GM12878 (cell line): ENCODE results near the gene PGC. TPM values are rescaled to one million over a fixed set of nuclear protein-coding genes. Genes with fewer than 3 reads are reported as not detected.

Experiments used
- ATF2 ChIP-seq: IDR thresholded peaks from 2 replicates; pipeline ENCODE4 v1.6.1; 2012; ENCODE audit warnings: low read length, inconsistent platforms
- BMI1 ChIP-seq: fragments of 450-650 bp; IDR thresholded peaks from 2 replicates; pipeline ENCODE4 v1.6.1; 2016; ENCODE audit warnings: mild to moderate bottlenecking, moderate library complexity, borderline replicate concordance
- CBX3 ChIP-seq: fragments of 200-600 bp; sonication (generic); IDR thresholded peaks from 2 replicates; pipeline ENCODE4 v1.6.1; 2016; ENCODE audit warnings: low read depth, borderline replicate concordance
- EGR1 ChIP-seq, 2 experiments: IDR thresholded peaks; 1 replicate in 1 of 2; 2 replicates in 1 of 2; pipeline ENCODE4 v1.6.1; 2011 to 2012; ENCODE audit warnings: low read depth in 2 of 2, low read length in 2 of 2, borderline replicate concordance in 1 of 2, mild to moderate bottlenecking in 1 of 2, moderate library complexity in 1 of 2
- GABPA ChIP-seq: IDR thresholded peaks from 2 replicates; pipeline ENCODE4 v1.6.1; 2014; ENCODE audit warnings: antibody characterized with exemption, low read depth, mild to moderate bottlenecking, inconsistent platforms
- JUND ChIP-seq: IDR thresholded peaks from 2 replicates; pipeline ENCODE4 v1.6.1; 2012; ENCODE audit warnings: low read depth, mild to moderate bottlenecking, low read length, improper control_type of control experiment, moderate library complexity
- LARP7 ChIP-seq: fragments of 450-650 bp; IDR thresholded peaks from 2 replicates; pipeline ENCODE4 v1.6.1; 2017; ENCODE audit warnings: mild to moderate bottlenecking
- MEF2B ChIP-seq: fragments of 450-650 bp; IDR thresholded peaks from 2 replicates; pipeline ENCODE4 v1.6.1; 2018; ENCODE audit warnings: mild to moderate bottlenecking, moderate library complexity; ENCODE audit not compliant: partially characterized antibody, poor library complexity, severe bottlenecking
- NBN ChIP-seq: fragments of 450-650 bp; IDR thresholded peaks from 2 replicates; pipeline ENCODE4 v1.6.1; 2016
- NFIC ChIP-seq: IDR thresholded peaks from 2 replicates; pipeline ENCODE4 v1.6.1; 2012; ENCODE audit warnings: low read depth, mild to moderate bottlenecking, inconsistent platforms, low read length, moderate library complexity
- NKRF ChIP-seq: fragments of 450-650 bp; conservative IDR thresholded peaks from 2 replicates; pipeline ENCODE4 v1.6.1; 2017; ENCODE audit warnings: mild to moderate bottlenecking, moderate library complexity
- PAX5 ChIP-seq: IDR thresholded peaks from 2 replicates; pipeline ENCODE4 v1.6.1; 2011; ENCODE audit warnings: low read depth, low read length, borderline replicate concordance
- RBBP5 ChIP-seq: fragments of 200-600 bp; sonication (generic); conservative IDR thresholded peaks from 2 replicates; pipeline ENCODE4 v1.6.1; 2016
- RUNX3 ChIP-seq: IDR thresholded peaks from 2 replicates; pipeline ENCODE4 v1.6.1; 2012; ENCODE audit warnings: low read length, inconsistent platforms
- SMARCA5 ChIP-seq: fragments of 450-650 bp; IDR thresholded peaks from 2 replicates; pipeline ENCODE4 v1.6.1; 2017; ENCODE audit warnings: mild to moderate bottlenecking
- TCF12 ChIP-seq: IDR thresholded peaks from 2 replicates; pipeline ENCODE4 v1.6.1; 2011; ENCODE audit warnings: low read depth, mild to moderate bottlenecking, low read length
- polyA plus RNA-seq, 11 experiments: library from polyadenylated mRNA; depleted of rRNA in 4 of 11; unstranded in 6 of 11; stranded (reverse) in 5 of 11; fragments of >200 nt; fragmentation: Nextera tagmentation in 4 of 11; fragmentation: Illumina TruSeq in 1 of 11; extraction: Ambion mirVana in 4 of 11; extraction: Trizol in 1 of 11; gene quantifications; 1 replicate in 1 of 11; 2 replicates in 10 of 11; pipeline versions ENCODE4 v1.2.1 to v1.2.3, GENCODE V29; 2011 to 2016; ENCODE audit warnings: inconsistent platforms in 2 of 11, missing spikeins in 2 of 11, low read depth in 1 of 11
- total RNA-seq, 4 experiments: library from RNA; depleted of rRNA in 3 of 4; stranded (reverse); fragments of >200 nt in 3 of 4; fragmentation: Illumina TruSeq in 1 of 4; extraction: Trizol in 1 of 4; gene quantifications; 2 replicates each; pipeline versions ENCODE4 v1.2.1 to v1.2.3, GENCODE V29; 2013 to 2021
- TF ChIP-seq, protein P1 (sequence below): fragments of 450-650 bp; IDR thresholded peaks from 2 replicates; pipeline ENCODE4 v1.6.1; 2018; ENCODE audit warnings: borderline replicate concordance, mild to moderate bottlenecking; ENCODE audit not compliant: partially characterized antibody
- TF ChIP-seq, protein P2 (sequence below): fragments of 450-650 bp; IDR thresholded peaks from 2 replicates; pipeline ENCODE4 v1.6.1; 2018; ENCODE audit warnings: mild to moderate bottlenecking, low read depth, moderate library complexity; ENCODE audit not compliant: partially characterized antibody
- TF ChIP-seq, protein P3 (sequence below): fragments of 450-650 bp; IDR thresholded peaks from 2 replicates; pipeline ENCODE4 v1.6.1; 2017; ENCODE audit warnings: low read depth, mild to moderate bottlenecking, moderate library complexity

Gene PGC
- total and polyA plus RNA-seq, 10 of the 15 experiments (the other 5 are each of a cell fraction or from before 2014, with no cell fraction given) = 0.26 TPM; not detected in 9

- TF ChIP-seq, protein P1, sequence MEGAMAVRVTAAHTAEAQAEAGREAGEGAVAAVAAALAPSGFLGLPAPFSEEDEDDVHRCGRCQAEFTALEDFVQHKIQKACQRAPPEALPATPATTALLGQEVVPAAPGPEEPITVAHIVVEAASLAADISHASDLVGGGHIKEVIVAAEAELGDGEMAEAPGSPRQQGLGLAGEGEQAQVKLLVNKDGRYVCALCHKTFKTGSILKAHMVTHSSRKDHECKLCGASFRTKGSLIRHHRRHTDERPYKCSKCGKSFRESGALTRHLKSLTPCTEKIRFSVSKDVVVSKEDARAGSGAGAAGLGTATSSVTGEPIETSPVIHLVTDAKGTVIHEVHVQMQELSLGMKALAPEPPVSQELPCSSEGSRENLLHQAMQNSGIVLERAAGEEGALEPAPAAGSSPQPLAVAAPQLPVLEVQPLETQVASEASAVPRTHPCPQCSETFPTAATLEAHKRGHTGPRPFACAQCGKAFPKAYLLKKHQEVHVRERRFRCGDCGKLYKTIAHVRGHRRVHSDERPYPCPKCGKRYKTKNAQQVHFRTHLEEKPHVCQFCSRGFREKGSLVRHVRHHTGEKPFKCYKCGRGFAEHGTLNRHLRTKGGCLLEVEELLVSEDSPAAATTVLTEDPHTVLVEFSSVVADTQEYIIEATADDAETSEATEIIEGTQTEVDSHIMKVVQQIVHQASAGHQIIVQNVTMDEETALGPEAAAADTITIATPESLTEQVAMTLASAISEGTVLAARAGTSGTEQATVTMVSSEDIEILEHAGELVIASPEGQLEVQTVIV = no peak
- TF ChIP-seq RUNX3 = peak; percentile 6; the same call in 1 of the 2 replicates
- TF ChIP-seq, protein P2, sequence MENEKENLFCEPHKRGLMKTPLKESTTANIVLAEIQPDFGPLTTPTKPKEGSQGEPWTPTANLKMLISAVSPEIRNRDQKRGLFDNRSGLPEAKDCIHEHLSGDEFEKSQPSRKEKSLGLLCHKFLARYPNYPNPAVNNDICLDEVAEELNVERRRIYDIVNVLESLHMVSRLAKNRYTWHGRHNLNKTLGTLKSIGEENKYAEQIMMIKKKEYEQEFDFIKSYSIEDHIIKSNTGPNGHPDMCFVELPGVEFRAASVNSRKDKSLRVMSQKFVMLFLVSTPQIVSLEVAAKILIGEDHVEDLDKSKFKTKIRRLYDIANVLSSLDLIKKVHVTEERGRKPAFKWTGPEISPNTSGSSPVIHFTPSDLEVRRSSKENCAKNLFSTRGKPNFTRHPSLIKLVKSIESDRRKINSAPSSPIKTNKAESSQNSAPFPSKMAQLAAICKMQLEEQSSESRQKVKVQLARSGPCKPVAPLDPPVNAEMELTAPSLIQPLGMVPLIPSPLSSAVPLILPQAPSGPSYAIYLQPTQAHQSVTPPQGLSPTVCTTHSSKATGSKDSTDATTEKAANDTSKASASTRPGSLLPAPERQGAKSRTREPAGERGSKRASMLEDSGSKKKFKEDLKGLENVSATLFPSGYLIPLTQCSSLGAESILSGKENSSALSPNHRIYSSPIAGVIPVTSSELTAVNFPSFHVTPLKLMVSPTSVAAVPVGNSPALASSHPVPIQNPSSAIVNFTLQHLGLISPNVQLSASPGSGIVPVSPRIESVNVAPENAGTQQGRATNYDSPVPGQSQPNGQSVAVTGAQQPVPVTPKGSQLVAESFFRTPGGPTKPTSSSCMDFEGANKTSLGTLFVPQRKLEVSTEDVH = no peak
- TF ChIP-seq CBX3 = no peak
- peak; percentile 33; the same call in 1 of the 2 replicates for TF ChIP-seq TCF12
- TF ChIP-seq GABPA = no peak
- 0 out of 2 replicates have a peak, but pooled peaks have one; percentile 47 for TF ChIP-seq NKRF
- TF ChIP-seq, protein P3, sequence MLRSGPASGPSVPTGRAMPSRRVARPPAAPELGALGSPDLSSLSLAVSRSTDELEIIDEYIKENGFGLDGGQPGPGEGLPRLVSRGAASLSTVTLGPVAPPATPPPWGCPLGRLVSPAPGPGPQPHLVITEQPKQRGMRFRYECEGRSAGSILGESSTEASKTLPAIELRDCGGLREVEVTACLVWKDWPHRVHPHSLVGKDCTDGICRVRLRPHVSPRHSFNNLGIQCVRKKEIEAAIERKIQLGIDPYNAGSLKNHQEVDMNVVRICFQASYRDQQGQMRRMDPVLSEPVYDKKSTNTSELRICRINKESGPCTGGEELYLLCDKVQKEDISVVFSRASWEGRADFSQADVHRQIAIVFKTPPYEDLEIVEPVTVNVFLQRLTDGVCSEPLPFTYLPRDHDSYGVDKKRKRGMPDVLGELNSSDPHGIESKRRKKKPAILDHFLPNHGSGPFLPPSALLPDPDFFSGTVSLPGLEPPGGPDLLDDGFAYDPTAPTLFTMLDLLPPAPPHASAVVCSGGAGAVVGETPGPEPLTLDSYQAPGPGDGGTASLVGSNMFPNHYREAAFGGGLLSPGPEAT = no peak
- no peak for TF ChIP-seq RBBP5
- TF ChIP-seq SMARCA5 = peak; percentile 96
- no peak for TF ChIP-seq BMI1
- no peak for TF ChIP-seq NBN
- peak; percentile 29; the same call in 1 of the 2 replicates for TF ChIP-seq LARP7
- no peak for TF ChIP-seq JUND
- no peak for TF ChIP-seq MEF2B
- TF ChIP-seq EGR1 (IDR thresholded peaks at IDR 0.05; ENCODE audit: borderline replicate concordance in 1 of 2, low read depth in 2 of 2, low read length in 2 of 2) = peak in 1 of 2 experiments; percentile 41; a peak in 1 of 3 replicates
- 0 out of 2 replicates have a peak, but pooled peaks have one; percentile 35 for TF ChIP-seq PAX5
- no peak for TF ChIP-seq ATF2
- no peak for TF ChIP-seq NFIC
Observed at GRCh38 chr6:41786451-41787218, 39.4 kb upstream of the PGC start (continued).
